CD14-positive monocyte (primary cell): ENCODE data around the gene DNAH10. TPM values are rescaled to one million over a fixed set of nuclear protein-coding genes. Genes with fewer than 3 reads are reported as not detected.
A peak's percentile ranks its signal among the peaks of the same experiment; 100 is the strongest.

Experiments used
- DNase-seq, 3 donors: peaks; one replicate each; pipeline ENCODE4 v3.0.0-alpha.2; 2011 to 2022
- H2AFZ ChIP-seq: 2 replicates; pipeline ENCODE4 v1.6.0; 2012; ENCODE audit warnings: mild to moderate bottlenecking, low read depth, low read length, inconsistent platforms; ENCODE audit not compliant: insufficient read depth, poor library complexity, severe bottlenecking
- H3K27ac ChIP-seq, 2 donors: 1 replicate in 1 of 2; 2 replicates in 1 of 2; pipeline ENCODE4 v1.5.1; 2012 to 2013; ENCODE audit warnings: low read length in 2 of 2, control low read depth in 1 of 2, inconsistent platforms in 1 of 2, low read depth in 1 of 2, mild to moderate bottlenecking in 1 of 2
- H3K27me3 ChIP-seq, 2 donors: one replicate each; pipeline versions ENCODE4 v1.6.0 to v1.6.1; 2011 to 2013; ENCODE audit warnings: low read length in 2 of 2; ENCODE audit not compliant: control insufficient read depth in 2 of 2, insufficient read depth in 2 of 2
- H3K36me3 ChIP-seq, 2 donors: replicated peaks in 1 of 2; 1 replicate in 1 of 2; 2 replicates in 1 of 2; pipeline versions ENCODE4 v1.5.1 to v1.6.1; 2012 to 2013; ENCODE audit warnings: low read length in 2 of 2, control low read depth in 1 of 2, inconsistent platforms in 1 of 2, mild to moderate bottlenecking in 1 of 2; ENCODE audit not compliant: insufficient read depth in 2 of 2, control insufficient read depth in 1 of 2
- H3K4me1 ChIP-seq, 2 donors: 1 replicate in 1 of 2; 2 replicates in 1 of 2; pipeline versions ENCODE4 v1.5.1 to v1.6.1; 2012 to 2013; ENCODE audit warnings: low read length in 2 of 2, control low read depth in 1 of 2, inconsistent platforms in 1 of 2, mild to moderate bottlenecking in 1 of 2, moderate library complexity in 1 of 2; ENCODE audit not compliant: insufficient read depth in 2 of 2, control insufficient read depth in 1 of 2
- H3K4me2 ChIP-seq: replicated peaks from 2 replicates; pipeline ENCODE3; 2012; ENCODE audit warnings: low read length, moderate library complexity, mild to moderate bottlenecking; ENCODE audit not compliant: poor library complexity, severe bottlenecking; ENCODE audit errors: extremely low read depth
- H3K4me3 ChIP-seq, 3 experiments: fragments of 200-600 bp in 1 of 3; sonication (generic) in 1 of 3; replicated peaks in 1 of 3; 1 replicate in 2 of 3; 2 replicates in 1 of 3; pipeline ENCODE4 v1.5.1; 2011 to 2013; ENCODE audit warnings: low read length in 3 of 3, mild to moderate bottlenecking in 3 of 3, control low read depth in 2 of 3, low read depth in 2 of 3, inconsistent platforms in 1 of 3, moderate library complexity in 1 of 3
- H3K79me2 ChIP-seq: 2 replicates; pipeline ENCODE4 v1.6.0; 2012; ENCODE audit warnings: mild to moderate bottlenecking, control low read depth, inconsistent platforms, low read length, moderate library complexity; ENCODE audit not compliant: insufficient read depth
- H3K9ac ChIP-seq: 2 replicates; pipeline ENCODE4 v1.6.0; 2017; ENCODE audit warnings: low read length, mild to moderate bottlenecking; ENCODE audit not compliant: insufficient read depth, poor library complexity, severe bottlenecking
- H3K9me3 ChIP-seq, 2 donors: replicated peaks in 1 of 2; 1 replicate in 1 of 2; 2 replicates in 1 of 2; pipeline versions ENCODE4 v1.5.1 to v1.6.1; 2012 to 2013; ENCODE audit warnings: low read length in 2 of 2, control low read depth in 1 of 2; ENCODE audit not compliant: control insufficient read depth in 1 of 2, insufficient read depth in 1 of 2
- H4K20me1 ChIP-seq: 2 replicates; pipeline ENCODE4 v1.6.0; 2012; ENCODE audit warnings: mild to moderate bottlenecking, low read length, control low read depth, moderate library complexity; ENCODE audit not compliant: insufficient read depth
- H3K27ac Mint-ChIP-seq, 7 donors: one replicate each; pipeline ENCODE4 v1.8.0; 2020; ENCODE audit warnings: mild to moderate bottlenecking in 7 of 7, mixed read lengths in 7 of 7, moderate library complexity in 6 of 7, inconsistent platforms in 2 of 7
- H3K27me3 Mint-ChIP-seq, 3 donors: one replicate each; pipeline ENCODE4 v1.8.0; 2021 to 2022; ENCODE audit warnings: low read depth in 3 of 3, mild to moderate bottlenecking in 3 of 3, mixed read lengths in 3 of 3, moderate library complexity in 3 of 3, inconsistent platforms in 1 of 3
- H3K36me3 Mint-ChIP-seq, 2 donors: one replicate each; pipeline ENCODE4 v1.8.0; 2020; ENCODE audit warnings: mixed read lengths in 2 of 2, inconsistent platforms in 1 of 2, mild to moderate bottlenecking in 1 of 2
- H3K4me1 Mint-ChIP-seq: one replicate; pipeline ENCODE4 v1.8.0; 2020; ENCODE audit warnings: mild to moderate bottlenecking, mixed read lengths
- H3K4me3 Mint-ChIP-seq, 2 donors: one replicate each; pipeline ENCODE4 v1.8.0; 2020; ENCODE audit warnings: mild to moderate bottlenecking in 2 of 2, mixed read lengths in 2 of 2, moderate library complexity in 1 of 2
- H3K9me3 Mint-ChIP-seq, 7 donors: one replicate each; pipeline ENCODE4 v1.8.0; 2020 to 2022; ENCODE audit warnings: mixed read lengths in 7 of 7, mild to moderate bottlenecking in 6 of 7, moderate library complexity in 6 of 7, inconsistent platforms in 2 of 7
- WGBS: methylation state at CpG from one replicate; pipeline ENCODE4 v1.1.5; 2013; ENCODE audit warnings: missing lambda C conversion rate; ENCODE audit not compliant: insufficient coverage; 5-methylcytosine and 5-hydroxymethylcytosine counted together
- intact Hi-C, 2 donors: fragments of 100-400 bp; cut with micrococcal nuclease; formaldehyde crosslinking; loops; one replicate each; pipeline versions ENCODE4 v1.15.0 to v1.15.1; 2023
- polyA plus RNA-seq, 3 donors: library from polyadenylated mRNA; depleted of rRNA in 1 of 3; unstranded in 2 of 3; stranded (reverse) in 1 of 3; fragments of 300-500 nt in 2 of 3; fragments of >200 nt in 1 of 3; fragmentation: Illumina TruSeq in 2 of 3; gene quantifications; 1 replicate in 2 of 3; 2 replicates in 1 of 3; pipeline ENCODE4 v1.2.3, GENCODE V29; 2012 to 2021
- TF ChIP-seq, protein P1 (sequence below): fragments of 200-600 bp; IDR thresholded peaks from one replicate; pipeline ENCODE4 v1.8.0; 2022; ENCODE audit warnings: antibody characterized with exemption, mild to moderate bottlenecking

Gene DNAH10
- polyA plus RNA-seq, 3 donors: not detected

GRCh38 chr12:123879101-123879500, 117.0 kb downstream of the DNAH10 start:
- Mint-ChIP-seq H3K4me1 (peaks cover 8% of the 10 kb centered on the region), H3K27me3 (peaks cover 0 to 2% (median 0%) of the 10 kb centered on the region in 3 donors), H3K36me3 (no peaks in the 10 kb centered on the region), H3K9me3 (peaks cover 0 to 2% (median 0%) of the 10 kb centered on the region in 7 donors), H3K27ac (peak overlapping the region in 1 of 7 donors; percentile 12), H3K4me3 (no peak overlapping the region)
- H3K9me3 ChIP-seq: no peaks in the 10 kb centered on the region
- no peaks in the 10 kb centered on the region for H3K27me3 ChIP-seq
- H3K36me3 ChIP-seq: no peaks in the 10 kb centered on the region
- H3K9ac ChIP-seq: no peak overlapping the region
- no peak overlapping the region for H2AFZ ChIP-seq
- H3K27ac ChIP-seq: no peak overlapping the region
- TF ChIP-seq, protein P1, sequence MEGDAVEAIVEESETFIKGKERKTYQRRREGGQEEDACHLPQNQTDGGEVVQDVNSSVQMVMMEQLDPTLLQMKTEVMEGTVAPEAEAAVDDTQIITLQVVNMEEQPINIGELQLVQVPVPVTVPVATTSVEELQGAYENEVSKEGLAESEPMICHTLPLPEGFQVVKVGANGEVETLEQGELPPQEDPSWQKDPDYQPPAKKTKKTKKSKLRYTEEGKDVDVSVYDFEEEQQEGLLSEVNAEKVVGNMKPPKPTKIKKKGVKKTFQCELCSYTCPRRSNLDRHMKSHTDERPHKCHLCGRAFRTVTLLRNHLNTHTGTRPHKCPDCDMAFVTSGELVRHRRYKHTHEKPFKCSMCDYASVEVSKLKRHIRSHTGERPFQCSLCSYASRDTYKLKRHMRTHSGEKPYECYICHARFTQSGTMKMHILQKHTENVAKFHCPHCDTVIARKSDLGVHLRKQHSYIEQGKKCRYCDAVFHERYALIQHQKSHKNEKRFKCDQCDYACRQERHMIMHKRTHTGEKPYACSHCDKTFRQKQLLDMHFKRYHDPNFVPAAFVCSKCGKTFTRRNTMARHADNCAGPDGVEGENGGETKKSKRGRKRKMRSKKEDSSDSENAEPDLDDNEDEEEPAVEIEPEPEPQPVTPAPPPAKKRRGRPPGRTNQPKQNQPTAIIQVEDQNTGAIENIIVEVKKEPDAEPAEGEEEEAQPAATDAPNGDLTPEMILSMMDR: no peak
- H3K4me3 ChIP-seq: no peak overlapping the region
- intact Hi-C loops: no loop called here
- no peak for DNase-seq
- H3K4me1 ChIP-seq: no peaks in the 10 kb centered on the region
- no peaks in the 10 kb centered on the region for H4K20me1 ChIP-seq
- no peaks in the 10 kb centered on the region for H3K79me2 ChIP-seq
- WGBS: 100% methylated on average over 11 of the region's 11 CpGs
- H3K4me2 ChIP-seq: no peak overlapping the region

- Mint-ChIP-seq H3K36me3 (no peaks in the 10 kb centered on the region), H3K4me1 (peaks cover 8% of the 10 kb centered on the region), H3K27me3 (peaks cover 0 to 2% (median 0%) of the 10 kb centered on the region in 3 donors), H3K4me3 (no peak overlapping the region), H3K27ac (no peak overlapping the region), H3K9me3 (peaks cover 0 to 6% (median 2%) of the 10 kb centered on the region in 7 donors)
- H3K27ac ChIP-seq: no peak overlapping the region
- H3K9me3 ChIP-seq: no peaks in the 10 kb centered on the region
- TF ChIP-seq, protein P1: no peak
- H3K4me2 ChIP-seq: no peak overlapping the region
- no peak overlapping the region for H3K4me3 ChIP-seq
- H3K79me2 ChIP-seq: no peaks in the 10 kb centered on the region
- no peaks in the 10 kb centered on the region for H4K20me1 ChIP-seq
- intact Hi-C loops: no loop called here
- H3K9ac ChIP-seq: no peak overlapping the region
- 95% methylated on average over 14 of the region's 14 CpGs for WGBS
- no peak for DNase-seq
- no peaks in the 10 kb centered on the region for H3K4me1 ChIP-seq
- no peaks in the 10 kb centered on the region for H3K36me3 ChIP-seq
- H3K27me3 ChIP-seq: no peaks in the 10 kb centered on the region
- no peak overlapping the region for H2AFZ ChIP-seq
Observed at GRCh38 chr12:123879691-123880090, 117.6 kb downstream of the DNAH10 start.
